WERI-Rb-1 (cell line): ENCODE measurements around the gene OR51I1.

Source experiments
- DNase-seq: peaks from one replicate; pipeline ENCODE4 v3.0.0-alpha.2; 2020
- H3K27ac ChIP-seq: fragments of 250-450 bp; sonication (Bioruptor Pico); 2 replicates; pipeline ENCODE4 v1.5.1; 2020; ENCODE audit warnings: mild to moderate bottlenecking, moderate library complexity
- H3K27me3 ChIP-seq: fragments of 250-450 bp; sonication (Bioruptor Pico); 2 replicates; pipeline ENCODE4 v1.5.1; 2021; ENCODE audit warnings: mild to moderate bottlenecking, low read depth, moderate library complexity; ENCODE audit not compliant: insufficient read depth, severe bottlenecking
- H3K36me3 ChIP-seq: fragments of 250-450 bp; sonication (Bioruptor Pico); 2 replicates; pipeline ENCODE4 v1.5.1; 2020; ENCODE audit warnings: mild to moderate bottlenecking, moderate library complexity
- H3K4me3 ChIP-seq: 2 replicates; pipeline ENCODE4 v1.5.1; 2011; ENCODE audit warnings: low read depth, mild to moderate bottlenecking, control low read depth, low read length
- H3K9me3 ChIP-seq: fragments of 250-450 bp; sonication (Bioruptor Pico); 2 replicates; pipeline ENCODE4 v1.5.1; 2021; ENCODE audit warnings: mild to moderate bottlenecking, moderate library complexity; ENCODE audit not compliant: severe bottlenecking
- TF ChIP-seq, protein P1 (sequence below): IDR thresholded peaks from 2 replicates; pipeline ENCODE4 v1.5.1; 2011; ENCODE audit warnings: low read depth, mild to moderate bottlenecking, control low read depth, inconsistent platforms, low read length

OR51I1 gene

DNA sequence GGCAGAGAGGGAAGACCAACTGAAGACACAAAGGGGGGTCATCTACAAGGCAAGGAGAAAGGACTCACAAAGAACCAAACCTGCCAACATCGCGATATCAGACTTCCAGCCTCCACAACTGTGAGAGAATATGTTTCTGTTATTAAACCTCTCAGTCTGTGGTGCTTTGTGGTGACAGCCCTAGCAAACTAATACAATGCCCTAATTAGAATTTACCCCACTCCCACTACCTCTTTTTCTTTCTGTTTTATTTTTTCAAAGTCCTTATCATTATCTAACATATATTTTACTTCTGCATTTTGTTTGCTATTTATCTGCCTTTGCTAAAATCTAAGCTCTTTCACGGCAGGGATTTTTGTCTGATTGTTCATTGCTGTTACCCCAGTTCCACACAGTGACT lies 44.7 kb upstream of the OR51I1 start:
- Histone ChIP-seq H3K27ac (no peak overlapping the region), H3K27me3 (no peaks in the 10 kb centered on the region), H3K36me3 (no peaks in the 10 kb centered on the region), H3K9me3 (no peaks in the 10 kb centered on the region), H3K4me3 (no peak overlapping the region)
- DNase-seq: no peak
- TF ChIP-seq, protein P1, sequence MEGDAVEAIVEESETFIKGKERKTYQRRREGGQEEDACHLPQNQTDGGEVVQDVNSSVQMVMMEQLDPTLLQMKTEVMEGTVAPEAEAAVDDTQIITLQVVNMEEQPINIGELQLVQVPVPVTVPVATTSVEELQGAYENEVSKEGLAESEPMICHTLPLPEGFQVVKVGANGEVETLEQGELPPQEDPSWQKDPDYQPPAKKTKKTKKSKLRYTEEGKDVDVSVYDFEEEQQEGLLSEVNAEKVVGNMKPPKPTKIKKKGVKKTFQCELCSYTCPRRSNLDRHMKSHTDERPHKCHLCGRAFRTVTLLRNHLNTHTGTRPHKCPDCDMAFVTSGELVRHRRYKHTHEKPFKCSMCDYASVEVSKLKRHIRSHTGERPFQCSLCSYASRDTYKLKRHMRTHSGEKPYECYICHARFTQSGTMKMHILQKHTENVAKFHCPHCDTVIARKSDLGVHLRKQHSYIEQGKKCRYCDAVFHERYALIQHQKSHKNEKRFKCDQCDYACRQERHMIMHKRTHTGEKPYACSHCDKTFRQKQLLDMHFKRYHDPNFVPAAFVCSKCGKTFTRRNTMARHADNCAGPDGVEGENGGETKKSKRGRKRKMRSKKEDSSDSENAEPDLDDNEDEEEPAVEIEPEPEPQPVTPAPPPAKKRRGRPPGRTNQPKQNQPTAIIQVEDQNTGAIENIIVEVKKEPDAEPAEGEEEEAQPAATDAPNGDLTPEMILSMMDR: no peak

GRCh38 chr11:5476186-5476819 lies 35.0 kb upstream of the OR51I1 start:
- no peak overlapping the region for H3K27ac ChIP-seq
- peak; percentile 54 for DNase-seq

DNA sequence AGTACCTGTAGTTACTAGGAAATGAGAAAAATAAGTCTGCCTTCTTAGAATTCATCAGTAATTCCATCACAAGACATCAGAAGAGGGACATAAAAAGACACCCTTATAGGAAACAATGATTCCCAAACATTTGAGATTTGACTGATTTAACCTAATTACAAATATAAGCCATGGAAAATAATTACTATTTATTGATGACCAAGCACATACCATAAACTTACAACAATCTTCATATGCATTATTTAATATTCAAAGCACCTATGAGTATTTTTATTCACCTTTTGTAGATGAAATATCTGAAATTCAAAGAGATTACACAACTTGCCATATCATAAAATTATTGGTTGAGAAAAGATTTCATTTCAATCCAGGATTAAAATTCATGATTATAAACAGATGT lies 32.6 kb upstream of the OR51I1 start:
- no peak for DNase-seq
- Histone ChIP-seq H3K27me3 (no peaks in the 10 kb centered on the region), H3K27ac (no peak overlapping the region), H3K9me3 (no peaks in the 10 kb centered on the region), H3K36me3 (no peaks in the 10 kb centered on the region), H3K4me3 (no peak overlapping the region)
- TF ChIP-seq, protein P1: no peak

More at GRCh38 chr11:5476186-5476819, 35.0 kb upstream of the OR51I1 start:
- Histone ChIP-seq H3K27me3 (no peaks in the 10 kb centered on the region), H3K36me3 (no peaks in the 10 kb centered on the region), H3K4me3 (no peak overlapping the region), H3K9me3 (no peaks in the 10 kb centered on the region)
- TF ChIP-seq, protein P1: peak; percentile 76

GRCh38 chr11:5467527-5467926 lies 26.2 kb upstream of the OR51I1 start:
- TF ChIP-seq, protein P1: no peak
- H3K27me3 ChIP-seq: no peaks in the 10 kb centered on the region
- no peak for DNase-seq
- H3K9me3 ChIP-seq: no peaks in the 10 kb centered on the region
- H3K27ac ChIP-seq: no peak overlapping the region
- no peak overlapping the region for H3K4me3 ChIP-seq
- H3K36me3 ChIP-seq: no peaks in the 10 kb centered on the region

DNA sequence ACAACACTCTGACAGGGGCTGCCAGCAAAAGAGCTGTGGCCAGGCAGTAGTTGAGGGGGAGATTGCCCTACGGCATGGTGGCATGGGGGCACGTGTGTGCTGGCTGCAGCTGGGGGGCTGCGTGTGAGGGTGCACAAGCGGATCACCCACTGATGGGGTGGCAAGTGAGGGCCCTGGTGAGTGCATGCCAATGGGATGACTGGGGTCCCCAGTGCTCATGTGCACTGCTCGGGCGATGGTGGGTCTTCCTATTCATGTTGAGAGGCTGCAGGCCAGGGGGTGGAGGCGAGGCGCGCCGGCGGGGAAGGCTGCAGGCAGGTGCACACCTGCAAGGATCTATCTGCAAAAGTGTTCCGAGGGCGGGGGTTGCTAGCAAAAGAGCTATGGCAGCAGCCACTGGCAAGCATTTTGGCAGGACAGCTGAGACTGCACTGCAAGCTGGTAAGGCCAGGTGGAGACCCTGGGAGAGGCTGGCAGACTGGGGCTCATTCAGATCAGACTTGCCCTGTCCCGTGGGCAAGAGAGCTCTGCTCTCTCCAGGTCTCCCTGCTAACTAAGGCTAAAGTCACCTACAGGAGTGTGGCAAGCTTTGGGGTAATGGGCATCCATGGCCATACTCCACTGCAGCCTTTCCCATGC lies 19.8 kb upstream of the OR51I1 start:
- H3K36me3 ChIP-seq: no peaks in the 10 kb centered on the region
- peaks cover 15% of the 10 kb centered on the region for H3K9me3 ChIP-seq
- DNase-seq: no peak
- no peak overlapping the region for H3K4me3 ChIP-seq
- H3K27ac ChIP-seq: no peak overlapping the region
- H3K27me3 ChIP-seq: peaks cover 23% of the 10 kb centered on the region
- TF ChIP-seq, protein P1: no peak
